SW 1271 (cell line): ENCODE results near the gene LIPC.

Experiments used
- DNase-seq, 2 experiments: peaks; one replicate each; lab custom pipeline; 2025; lab: John Stamatoyannopoulos, UW

The LIPC gene

GRCh38 chr15:58436552-58436951 lies 4.8 kb downstream of the LIPC start:
- DNase-seq, result no peak

- no peak for DNase-seq
Observed at GRCh38 chr15:58437531-58438105, 5.8 kb downstream of the LIPC start.

GRCh38 chr15:58438111-58438510 lies 6.3 kb downstream of the LIPC start:
- no peak for DNase-seq

DNA sequence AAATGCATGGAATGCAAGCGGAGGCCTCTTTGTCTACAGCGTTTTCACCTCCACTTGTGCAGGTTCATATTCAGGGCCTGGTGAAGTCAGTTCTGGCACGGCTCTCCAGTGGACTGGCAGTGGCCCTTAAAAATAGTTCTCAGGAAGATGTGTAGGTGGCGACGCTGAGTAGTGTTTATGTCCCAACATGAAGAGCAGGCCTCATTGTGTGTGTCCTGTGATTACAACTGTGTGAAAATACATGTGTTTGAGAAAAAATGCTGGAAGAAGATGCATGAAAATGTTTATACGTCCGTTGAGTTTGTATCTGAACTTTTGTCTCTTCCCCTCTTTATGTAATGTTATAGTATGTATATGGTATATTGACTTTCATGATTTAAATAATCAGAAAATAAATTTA lies 7.2 kb downstream of the LIPC start:
- DNase-seq, result peak; percentile 45 to 81

GRCh38 chr15:58440158-58440910 lies 8.5 kb downstream of the LIPC start:
- DNase-seq, result peak in 1 of 2 experiments; percentile 24

GRCh38 chr15:58440922-58441321 lies 9.1 kb downstream of the LIPC start:
- DNase-seq, result no peak

DNA sequence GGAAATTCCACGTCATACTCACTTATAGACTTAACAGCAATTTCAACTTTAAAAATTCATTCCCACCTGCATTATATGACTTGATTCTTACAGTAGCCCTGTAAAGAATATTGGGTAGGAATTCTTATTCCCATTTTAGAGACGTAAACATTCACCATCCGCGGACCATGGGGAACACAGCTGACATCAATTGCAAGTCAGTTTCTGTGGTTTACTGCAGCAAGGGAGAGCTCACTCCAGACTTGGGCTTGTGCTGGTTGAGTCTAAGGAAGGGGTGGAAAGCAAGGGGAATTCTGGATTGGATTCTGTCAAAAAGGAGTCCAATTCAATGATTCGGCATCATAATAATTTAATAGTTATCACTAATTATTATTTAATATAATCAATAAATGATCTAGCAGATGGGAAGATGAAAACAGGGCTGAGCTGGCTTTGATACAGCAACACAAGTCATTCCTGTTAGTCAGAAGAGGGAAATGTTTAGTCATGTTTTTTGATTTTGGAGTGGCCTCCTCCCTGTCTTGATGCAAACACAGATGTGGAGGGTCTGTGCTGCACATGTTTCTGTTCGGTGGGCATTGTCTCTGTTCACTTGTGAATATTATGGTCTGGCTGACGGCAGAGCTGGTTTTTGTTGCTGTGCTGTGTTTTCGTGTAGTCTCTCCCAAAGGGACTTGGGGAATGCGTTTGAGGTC lies 9.7 kb downstream of the LIPC start:
- peak in 1 of 2 experiments; percentile 5 for DNase-seq

DNA sequence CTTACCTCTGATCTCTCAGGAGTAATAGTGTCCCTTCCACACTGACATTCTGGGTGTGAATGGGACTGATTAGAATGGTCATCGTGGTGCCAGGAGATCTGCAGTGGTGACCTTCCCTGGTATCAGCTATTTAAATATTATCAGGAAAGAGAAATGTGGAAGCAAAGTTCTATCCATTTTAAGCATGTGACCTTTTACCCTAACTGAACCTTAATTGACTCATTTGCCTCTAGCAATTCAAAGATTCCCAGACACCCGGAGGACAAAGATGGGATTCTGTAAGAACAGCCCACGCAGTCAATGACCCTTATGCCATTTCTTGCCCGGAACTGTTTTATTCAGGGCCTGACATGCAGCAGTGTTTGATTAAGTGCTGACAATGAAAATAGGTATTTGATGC lies 10.3 kb downstream of the LIPC start:
- DNase-seq, result no peak

- DNase-seq, result no peak
Observed at GRCh38 chr15:58443308-58443707, 11.5 kb downstream of the LIPC start.

DNA sequence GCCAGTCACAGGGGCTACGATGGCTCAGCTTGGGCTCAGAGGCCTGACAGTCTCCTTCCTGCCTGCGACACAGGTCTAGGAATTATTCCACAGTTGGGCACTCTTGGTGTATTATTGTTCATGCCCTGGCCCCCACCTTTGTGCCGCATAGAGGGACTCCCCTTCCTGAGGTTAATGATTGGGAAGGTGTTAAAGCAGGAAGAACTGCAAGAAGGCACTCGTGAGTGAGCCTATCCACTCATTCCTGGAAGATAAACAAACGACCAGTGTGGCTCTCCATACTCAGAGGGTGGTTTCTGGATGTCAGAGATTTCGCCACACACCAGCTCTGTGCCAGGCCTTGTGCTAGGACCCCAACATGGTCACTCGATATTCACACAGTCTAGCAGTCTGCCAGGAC lies 12.3 kb downstream of the LIPC start:
- DNase-seq, result no peak

DNA sequence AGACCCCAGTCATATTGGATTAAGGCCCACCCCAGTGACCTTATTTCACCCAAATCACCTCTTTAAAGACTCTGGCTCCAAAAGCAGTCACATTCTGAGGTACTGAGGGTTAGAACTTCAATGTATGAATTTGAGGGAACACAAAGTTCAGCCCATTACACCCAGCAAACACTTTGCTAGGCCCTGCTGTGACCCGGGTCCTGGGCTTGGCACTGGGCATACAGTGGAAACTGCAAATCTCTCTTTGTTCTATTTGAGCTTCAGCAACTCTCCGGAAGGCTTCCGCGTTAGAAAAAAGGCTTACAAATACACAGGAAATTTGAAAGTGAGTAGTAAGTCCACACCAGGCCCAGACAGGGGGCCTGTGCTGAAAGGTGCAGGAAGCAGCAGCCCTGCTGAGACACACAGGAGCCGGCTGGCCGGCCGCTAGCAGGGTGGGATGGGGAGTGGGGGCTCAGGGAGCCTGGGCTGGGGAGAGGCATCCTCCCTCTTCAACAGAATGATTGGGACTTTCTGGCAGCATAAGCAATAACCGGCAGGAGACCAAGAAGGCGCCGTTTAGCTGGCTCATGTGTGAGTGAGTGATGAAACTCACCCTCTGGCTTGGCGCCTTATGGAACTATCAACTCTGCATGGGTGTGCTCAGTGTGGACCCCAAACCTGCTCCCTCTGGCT lies 13.0 kb downstream of the LIPC start:
- no peak for DNase-seq

GRCh38 chr15:58445865-58446264 lies 14.1 kb downstream of the LIPC start:
- DNase-seq, result no peak

GRCh38 chr15:58446521-58446920 lies 14.7 kb downstream of the LIPC start:
- DNase-seq, result no peak

DNA sequence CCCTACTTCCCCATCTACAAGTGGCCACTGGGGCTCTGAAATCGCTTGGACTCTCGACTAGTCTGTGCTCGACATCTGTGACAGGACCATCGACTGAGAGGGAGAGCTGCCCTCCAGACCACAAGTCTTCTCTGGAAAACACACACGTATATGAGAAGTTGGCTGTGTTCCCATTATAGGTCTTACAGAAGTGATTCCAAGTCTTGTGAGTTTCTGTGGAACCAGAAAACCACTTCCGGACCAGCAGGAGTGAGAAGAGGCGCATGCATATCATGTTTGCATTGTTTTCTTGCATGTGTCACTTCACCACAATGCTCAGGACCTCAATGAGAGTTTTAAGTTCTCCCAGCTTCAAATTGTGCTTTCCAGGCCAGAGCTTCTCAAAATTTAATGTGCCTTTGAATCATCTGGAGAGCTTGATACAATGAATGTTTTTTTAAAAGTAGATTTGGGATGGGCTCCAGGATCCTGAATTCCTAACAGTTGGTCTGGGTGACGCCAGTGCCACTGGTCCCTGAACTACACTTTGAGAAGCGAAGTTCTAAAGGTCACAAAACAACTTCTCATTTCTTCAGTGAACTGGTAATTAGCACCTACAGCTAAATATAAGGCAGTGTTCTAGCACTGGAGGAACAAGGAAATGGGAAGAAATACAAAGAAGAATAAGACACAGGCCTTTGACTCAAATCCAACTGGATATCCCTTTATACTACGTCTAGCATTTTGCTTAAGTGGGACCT lies 15.7 kb downstream of the LIPC start:
- no peak for DNase-seq

GRCh38 chr15:58448331-58448730 lies 16.5 kb downstream of the LIPC start:
- no peak for DNase-seq

GRCh38 chr15:58448906-58449305 lies 17.1 kb downstream of the LIPC start:
- DNase-seq, result no peak

DNA sequence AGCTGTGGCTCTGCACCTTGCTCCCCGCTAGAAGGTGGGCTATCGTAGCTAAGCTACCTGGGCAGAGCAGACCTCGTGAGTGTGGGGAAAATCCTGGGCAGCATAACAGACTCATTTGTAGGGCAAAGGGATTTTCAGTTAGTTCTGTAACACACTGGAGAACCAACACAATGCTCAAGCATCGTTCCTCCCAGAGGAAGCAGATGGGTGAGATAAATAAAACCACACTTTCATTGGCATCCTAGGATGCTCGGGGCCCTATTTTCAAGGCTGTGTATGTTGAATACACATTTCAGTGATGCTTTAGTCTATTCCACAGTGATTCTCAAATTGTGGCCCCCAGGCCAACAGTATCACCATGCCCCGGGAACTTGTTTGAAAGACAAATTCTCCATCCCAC lies 20.0 kb downstream of the LIPC start:
- DNase-seq, result no peak

DNA sequence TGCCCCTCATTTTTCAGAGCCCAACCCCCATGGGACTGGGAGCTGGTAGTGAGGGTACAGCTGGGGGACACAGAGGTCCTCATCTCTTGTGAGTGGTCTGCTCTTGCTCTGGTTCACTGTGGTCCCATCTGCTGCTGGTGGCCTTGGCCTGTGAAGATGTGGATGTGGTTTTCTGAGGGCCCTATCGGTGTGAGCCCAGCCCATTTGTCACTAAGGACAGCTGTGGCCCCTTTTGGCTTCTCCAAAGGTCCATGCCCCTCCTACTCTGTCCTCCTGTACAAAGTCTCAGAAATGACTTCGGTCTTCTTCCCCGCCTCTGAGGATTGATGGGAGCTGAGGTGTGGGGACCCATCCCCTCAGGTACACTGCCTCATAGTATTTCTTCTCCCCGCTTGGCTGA lies 21.0 kb downstream of the LIPC start:
- DNase-seq, result no peak

- no peak for DNase-seq
Observed at GRCh38 chr15:58453931-58454793, 22.4 kb downstream of the LIPC start.

DNA sequence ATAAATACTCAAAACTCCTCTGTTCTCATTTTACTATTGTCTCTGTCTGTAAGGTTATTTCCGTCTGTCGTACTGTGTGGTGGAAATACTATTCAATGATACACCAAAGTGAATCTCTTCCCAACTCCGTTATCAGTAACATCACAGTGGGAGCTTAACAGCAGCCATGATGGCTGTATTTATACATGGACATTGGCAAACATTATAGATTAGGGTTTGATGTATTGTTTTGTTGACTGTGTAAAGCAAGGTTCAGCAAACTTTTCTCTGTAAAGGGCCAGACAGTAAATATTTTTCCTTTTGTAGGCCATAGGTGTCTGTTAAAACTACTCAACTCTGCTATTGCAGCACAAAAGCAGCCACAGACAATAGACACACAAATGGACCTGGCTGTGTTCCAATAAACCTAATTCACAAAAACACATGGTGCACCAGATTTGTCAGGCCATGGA lies 23.2 kb downstream of the LIPC start:
- DNase-seq, result no peak

DNA sequence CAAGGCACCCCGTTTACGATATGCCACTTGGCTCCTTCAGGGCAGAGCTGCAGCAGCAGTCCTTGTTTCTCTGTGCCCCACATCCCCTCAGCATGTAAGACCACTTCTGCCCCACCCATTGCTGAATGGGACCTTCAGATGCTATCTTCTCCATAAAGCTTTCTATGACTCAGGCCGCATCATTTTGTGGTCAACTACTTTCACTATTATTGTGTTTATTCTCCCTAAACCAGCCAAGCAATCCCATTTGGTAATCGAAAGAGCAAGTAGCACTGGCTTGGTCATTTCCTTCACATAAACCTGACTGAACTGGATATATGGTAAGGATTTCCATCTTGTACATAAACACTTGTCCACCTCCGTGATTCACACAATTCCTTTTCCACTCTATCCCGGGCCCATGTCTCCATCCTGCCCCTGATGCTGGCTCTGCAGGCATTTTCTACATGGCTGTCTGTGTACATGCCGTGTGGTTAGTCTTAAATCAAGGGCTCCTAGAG lies 25.7 kb downstream of the LIPC start:
- DNase-seq, result peak in 1 of 2 experiments; percentile 15
